Suprapubic skin (tissue), 4 donors: ENCODE measurements around the gene MFAP3. TPM values are rescaled to one million over a fixed set of nuclear protein-coding genes. Genes with fewer than 3 reads are reported as not detected.

Source experiments
- DNase-seq, 2 donors: peaks; one replicate each; pipeline ENCODE4 v3.0.0-alpha.2; 2019; ENCODE audit warnings: low spot score in 2 of 2
- H3K27ac ChIP-seq: fragments of 200-600 bp; sonication (generic); one replicate; pipeline ENCODE4 v1.5.1; 2019
- H3K27me3 ChIP-seq: fragments of 200-600 bp; sonication (generic); one replicate; pipeline ENCODE4 v1.5.1; 2019
- H3K36me3 ChIP-seq: fragments of 200-600 bp; sonication (generic); one replicate; pipeline ENCODE4 v1.5.1; 2019
- H3K4me1 ChIP-seq: fragments of 200-600 bp; sonication (generic); one replicate; pipeline ENCODE4 v1.5.1; 2019
- H3K4me3 ChIP-seq: fragments of 200-600 bp; sonication (generic); one replicate; pipeline ENCODE4 v1.5.1; 2019; ENCODE audit warnings: mild to moderate bottlenecking
- H3K9me3 ChIP-seq: fragments of 200-600 bp; sonication (generic); one replicate; pipeline ENCODE4 v1.5.1; 2019
- EP300 ChIP-seq: sonication (generic); formaldehyde crosslinking; IDR thresholded peaks from one replicate; pipeline ENCODE4 v1.6.1; 2017; ENCODE audit warnings: antibody characterized with exemption
- POLR2A ChIP-seq, 2 donors: fragments of 450-650 bp; IDR thresholded peaks; one replicate each; pipeline ENCODE4 v1.6.1; 2017; ENCODE audit warnings: antibody characterized with exemption in 2 of 2, mild to moderate bottlenecking in 2 of 2, moderate library complexity in 2 of 2
- POLR2AphosphoS5 ChIP-seq, 3 donors: sonication (generic); formaldehyde crosslinking; IDR thresholded peaks; one replicate each; pipeline ENCODE4 v1.6.1; 2017; ENCODE audit warnings: antibody characterized with exemption in 3 of 3
- WGBS: methylation state at CpG from one replicate; pipeline ENCODE4 v1.1.5; 2018; 5-methylcytosine and 5-hydroxymethylcytosine counted together
- total RNA-seq, 4 donors: library from RNA; depleted of rRNA; stranded (reverse); fragments of >200 nt; gene quantifications; one replicate each; pipeline ENCODE4 v1.1.0, GENCODE V29; 2016
- TF ChIP-seq, protein P1 (sequence below), 2 donors: fragments of 200-600 bp in 1 of 2; fragments of 450-650 bp in 1 of 2; sonication (generic) in 1 of 2; IDR thresholded peaks; one replicate each; pipeline ENCODE4 v1.5.1; 2016 to 2019; ENCODE audit warnings: antibody characterized with exemption in 2 of 2, mild to moderate bottlenecking in 1 of 2, moderate library complexity in 1 of 2

Gene MFAP3
- total RNA-seq, 4 donors from 2014 or later: 32.9 to 48.4 (median 39.9) TPM

DNA sequence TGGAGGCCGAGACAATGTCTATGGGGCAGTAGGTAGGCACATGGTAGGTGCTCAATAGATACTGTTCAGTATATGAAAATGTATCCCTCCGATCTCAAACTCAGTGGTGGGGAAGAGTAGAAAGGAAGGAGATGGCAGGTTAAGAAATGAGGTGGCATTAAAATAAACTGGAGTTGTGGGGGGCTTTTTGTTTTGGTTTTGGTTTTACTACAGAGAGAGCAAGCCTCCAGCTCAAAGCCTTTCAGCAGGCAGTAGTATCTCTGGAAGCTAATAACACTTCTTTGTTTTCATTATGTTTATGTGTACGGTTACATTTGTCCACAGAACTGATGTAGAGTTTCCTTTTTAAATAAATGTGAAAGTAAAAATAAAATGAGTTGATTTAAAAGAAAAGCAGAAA is 8.6 kb downstream of the MFAP3 start:
- Histone ChIP-seq H3K4me1 (peaks cover 20% of the 10 kb centered on the region), H3K9me3 (no peaks in the 10 kb centered on the region), H3K4me3 (no peak overlapping the region), H3K27ac (no peak overlapping the region), H3K27me3 (no peaks in the 10 kb centered on the region), H3K36me3 (no peaks in the 10 kb centered on the region)
- no peak for DNase-seq
- TF ChIP-seq, protein P1, sequence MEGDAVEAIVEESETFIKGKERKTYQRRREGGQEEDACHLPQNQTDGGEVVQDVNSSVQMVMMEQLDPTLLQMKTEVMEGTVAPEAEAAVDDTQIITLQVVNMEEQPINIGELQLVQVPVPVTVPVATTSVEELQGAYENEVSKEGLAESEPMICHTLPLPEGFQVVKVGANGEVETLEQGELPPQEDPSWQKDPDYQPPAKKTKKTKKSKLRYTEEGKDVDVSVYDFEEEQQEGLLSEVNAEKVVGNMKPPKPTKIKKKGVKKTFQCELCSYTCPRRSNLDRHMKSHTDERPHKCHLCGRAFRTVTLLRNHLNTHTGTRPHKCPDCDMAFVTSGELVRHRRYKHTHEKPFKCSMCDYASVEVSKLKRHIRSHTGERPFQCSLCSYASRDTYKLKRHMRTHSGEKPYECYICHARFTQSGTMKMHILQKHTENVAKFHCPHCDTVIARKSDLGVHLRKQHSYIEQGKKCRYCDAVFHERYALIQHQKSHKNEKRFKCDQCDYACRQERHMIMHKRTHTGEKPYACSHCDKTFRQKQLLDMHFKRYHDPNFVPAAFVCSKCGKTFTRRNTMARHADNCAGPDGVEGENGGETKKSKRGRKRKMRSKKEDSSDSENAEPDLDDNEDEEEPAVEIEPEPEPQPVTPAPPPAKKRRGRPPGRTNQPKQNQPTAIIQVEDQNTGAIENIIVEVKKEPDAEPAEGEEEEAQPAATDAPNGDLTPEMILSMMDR (IDR thresholded peaks at IDR 0.05): no peak
- TF ChIP-seq POLR2AphosphoS5 (IDR thresholded peaks at IDR 0.05): no peak
- TF ChIP-seq POLR2A (IDR thresholded peaks at IDR 0.05): no peak
- TF ChIP-seq EP300: no peak
- 88% methylated on average over 3 of the region's 3 CpGs for WGBS

- no peaks in the 10 kb centered on the region for H3K27me3 ChIP-seq
- no peak overlapping the region for H3K4me3 ChIP-seq
- H3K4me1 ChIP-seq: peaks cover 8% of the 10 kb centered on the region
- H3K36me3 ChIP-seq: peaks cover 18% of the 10 kb centered on the region
- no peak for TF ChIP-seq EP300
- no peak for TF ChIP-seq POLR2A (IDR thresholded peaks at IDR 0.05)
- TF ChIP-seq POLR2AphosphoS5 (IDR thresholded peaks at IDR 0.05): no peak
- DNase-seq: no peak
- no peak overlapping the region for H3K27ac ChIP-seq
- no peaks in the 10 kb centered on the region for H3K9me3 ChIP-seq
- WGBS: 86% methylated on average over 5 of the region's 5 CpGs
Measured at GRCh38 chr5:154049636-154050035, 10.9 kb downstream of the MFAP3 start.

DNA sequence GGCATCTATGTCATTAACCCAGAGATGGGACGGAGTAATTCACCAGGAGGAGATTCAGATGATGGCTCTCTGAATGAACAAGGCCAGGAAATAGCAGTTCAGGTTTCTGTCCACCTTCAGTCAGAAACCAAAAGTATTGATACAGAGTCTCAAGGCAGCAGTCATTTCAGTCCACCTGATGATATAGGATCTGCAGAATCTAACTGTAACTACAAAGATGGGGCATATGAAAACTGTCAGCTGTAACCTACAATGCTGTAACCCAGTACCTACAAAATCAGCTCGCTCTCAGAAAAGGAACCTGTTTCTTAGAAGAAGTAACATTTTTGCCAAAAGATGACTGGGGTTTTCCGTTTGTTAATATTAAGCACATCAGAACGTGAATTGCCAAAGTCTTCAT is 14.7 kb downstream of the MFAP3 start:
- H3K36me3 ChIP-seq: peaks cover 27% of the 10 kb centered on the region
- TF ChIP-seq POLR2A (IDR thresholded peaks at IDR 0.05): no peak
- H3K4me3 ChIP-seq: no peak overlapping the region
- DNase-seq: no peak
- peaks cover 2% of the 10 kb centered on the region for H3K4me1 ChIP-seq
- 84% methylated on average over 4 of the region's 4 CpGs for WGBS
- H3K27ac ChIP-seq: no peak overlapping the region
- H3K27me3 ChIP-seq: no peaks in the 10 kb centered on the region
- no peaks in the 10 kb centered on the region for H3K9me3 ChIP-seq

DNA sequence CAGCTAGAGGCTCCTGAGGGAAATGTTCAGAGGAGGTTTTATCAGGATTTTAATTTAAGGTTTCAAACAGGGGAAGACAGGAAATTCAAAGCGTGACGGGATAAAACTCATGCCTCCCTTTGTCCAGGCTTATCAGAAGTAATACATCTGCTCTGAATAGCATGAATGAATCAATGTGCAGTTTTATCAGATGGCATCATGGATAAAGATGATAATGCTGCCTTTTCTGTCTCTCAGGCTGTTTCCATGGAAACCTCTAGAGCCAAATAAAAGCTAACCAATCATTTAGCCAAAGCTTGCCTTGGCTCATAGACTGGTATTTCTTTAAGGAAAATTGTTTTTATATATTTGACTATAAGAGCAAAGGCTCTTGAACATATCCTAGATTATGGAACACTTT is 16.4 kb downstream of the MFAP3 start:
- DNase-seq: no peak
- WGBS: 82% methylated on average over 2 of the region's 2 CpGs
- H3K36me3 ChIP-seq: peaks cover 27% of the 10 kb centered on the region
- H3K9me3 ChIP-seq: no peaks in the 10 kb centered on the region
- H3K4me3 ChIP-seq: no peak overlapping the region
- H3K27ac ChIP-seq: no peak overlapping the region
- TF ChIP-seq EP300: no peak
- TF ChIP-seq POLR2A (IDR thresholded peaks at IDR 0.05): no peak
- TF ChIP-seq POLR2AphosphoS5 (IDR thresholded peaks at IDR 0.05): no peak
- peaks cover 2% of the 10 kb centered on the region for H3K4me1 ChIP-seq
- H3K27me3 ChIP-seq: no peaks in the 10 kb centered on the region

DNA sequence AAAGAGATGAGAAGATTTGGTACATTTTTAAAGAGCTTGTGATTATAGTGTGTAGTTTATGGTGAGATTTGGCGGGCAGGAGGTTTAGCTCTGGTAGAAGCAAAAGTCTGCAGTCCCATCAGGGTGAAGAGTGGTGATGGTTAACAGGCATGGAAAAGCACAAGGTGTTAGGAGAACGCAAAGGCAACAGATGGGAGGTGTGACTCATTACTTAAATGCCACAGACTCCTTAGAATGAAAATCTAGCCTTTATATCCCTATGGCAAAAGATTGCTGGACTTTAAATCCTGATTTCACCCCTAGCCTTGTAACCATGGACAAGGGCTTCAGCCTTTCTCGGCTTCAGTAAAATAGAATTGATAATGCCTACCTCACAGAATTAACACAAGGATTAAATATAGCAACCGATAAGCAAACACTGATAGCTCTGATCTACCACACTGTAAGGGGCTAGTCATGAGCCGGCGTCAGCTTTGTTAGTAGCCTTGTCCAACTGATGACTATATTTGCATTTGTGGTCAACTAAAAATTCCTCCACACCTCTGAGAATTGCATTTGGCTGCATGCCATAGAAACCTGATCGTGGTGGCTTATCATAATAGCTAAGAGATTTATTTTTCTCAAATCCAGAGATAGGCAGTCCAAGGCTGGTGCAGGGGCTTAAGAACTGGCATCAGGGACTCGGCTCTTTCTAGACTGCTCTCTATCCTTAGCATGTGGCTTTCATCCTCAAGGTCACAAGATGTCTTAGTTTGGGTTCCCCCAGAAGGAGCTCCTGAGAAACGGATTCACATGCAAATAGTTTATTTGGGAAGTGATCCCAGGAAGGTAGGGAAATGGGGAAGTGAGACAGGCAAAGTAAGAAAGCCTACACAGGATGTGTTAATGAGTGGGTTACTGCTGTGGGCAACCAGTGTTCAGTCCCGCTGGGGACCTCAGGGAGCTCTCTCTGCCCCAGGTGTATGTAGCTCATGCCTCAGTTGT is 19.6 kb downstream of the MFAP3 start:
- Histone ChIP-seq H3K27me3 (no peaks in the 10 kb centered on the region), H3K4me1 (peaks cover 2% of the 10 kb centered on the region), H3K27ac (no peak overlapping the region), H3K36me3 (peaks cover 21% of the 10 kb centered on the region), H3K4me3 (no peak overlapping the region), H3K9me3 (no peaks in the 10 kb centered on the region)
- TF ChIP-seq POLR2A (IDR thresholded peaks at IDR 0.05): no peak
- TF ChIP-seq, protein P1 (IDR thresholded peaks at IDR 0.05): no peak
- no peak for TF ChIP-seq EP300
- TF ChIP-seq POLR2AphosphoS5 (IDR thresholded peaks at IDR 0.05): no peak
- no peak for DNase-seq
- WGBS: 80% methylated on average over 10 of the region's 10 CpGs

DNA sequence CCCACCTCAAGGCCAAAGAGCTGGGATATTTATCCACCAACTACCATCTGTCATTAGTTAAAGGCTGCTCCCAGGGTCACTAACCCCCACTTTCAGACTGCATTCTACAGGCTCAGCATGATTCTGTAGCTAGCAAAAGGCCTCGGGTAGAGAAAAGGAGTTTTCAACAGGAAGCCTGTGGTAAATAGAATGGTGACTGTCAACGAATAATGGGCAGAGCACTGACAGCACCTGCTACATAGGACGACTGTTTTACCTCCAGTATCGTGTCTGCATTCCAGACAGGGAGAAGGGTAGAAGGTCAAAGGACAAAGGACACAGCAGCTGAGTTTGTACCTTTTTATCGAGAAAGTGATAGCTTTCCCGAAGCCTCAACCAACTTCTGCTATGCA is 20.3 kb downstream of the MFAP3 start:
- DNase-seq: no peak
- Histone ChIP-seq H3K4me1 (peaks cover 2% of the 10 kb centered on the region), H3K27ac (no peak overlapping the region), H3K27me3 (no peaks in the 10 kb centered on the region), H3K36me3 (peaks cover 15% of the 10 kb centered on the region), H3K4me3 (no peak overlapping the region), H3K9me3 (no peaks in the 10 kb centered on the region)
- TF ChIP-seq POLR2A (IDR thresholded peaks at IDR 0.05): no peak
- TF ChIP-seq POLR2AphosphoS5 (IDR thresholded peaks at IDR 0.05): no peak
- TF ChIP-seq, protein P1 (IDR thresholded peaks at IDR 0.05): no peak
- TF ChIP-seq EP300: no peak
- 88% methylated on average over 6 of the region's 6 CpGs for WGBS
